WTC11 (cell line): ENCODE measurements around the gene SHISAL1. TPM values are rescaled to one million over a fixed set of nuclear protein-coding genes. Genes with fewer than 3 reads are reported as not detected.

ENCODE experiments used
- ATAC-seq: fragments of 200-7000 bp; cut with Tn5 transposase; 2 replicates; pipeline ENCODE4 v1.10.0; 2021; ENCODE audit warnings: mild to moderate bottlenecking, moderate library complexity
- CTCF ChIA-PET: fragments of 300-600 bp; sonication (Branson Sonifier 250); formaldehyde crosslinking; loops from one replicate; lab custom pipeline; 2021; ENCODE audit warnings: antibody characterized with exemption; lab: Charles Lee
- POLR2A ChIA-PET: fragments of 350-600 bp; sonication (Branson Sonifier 250); formaldehyde crosslinking; loops from one replicate; lab custom pipeline; 2021; ENCODE audit warnings: antibody characterized with exemption; lab: Charles Lee
- DNase-seq: peaks from one replicate; pipeline ENCODE4 v3.0.0; 2021; ENCODE audit warnings: low spot score
- H3K27ac Mint-ChIP-seq: 2 replicates; pipeline ENCODE4 v1.8.0; 2021; ENCODE audit warnings: mixed read lengths
- H3K27me3 Mint-ChIP-seq: 2 replicates; pipeline ENCODE4 v1.8.0; 2021; ENCODE audit warnings: low read depth, mild to moderate bottlenecking, moderate library complexity, mixed read lengths
- H3K36me3 Mint-ChIP-seq: 2 replicates; pipeline ENCODE4 v1.8.0; 2021; ENCODE audit warnings: mixed read lengths
- H3K4me1 Mint-ChIP-seq: 2 replicates; pipeline ENCODE4 v1.8.0; 2022; ENCODE audit warnings: mixed read lengths
- H3K4me3 Mint-ChIP-seq: 2 replicates; pipeline ENCODE4 v1.8.0; 2021; ENCODE audit warnings: mild to moderate bottlenecking, moderate library complexity, mixed read lengths
- H3K9me3 Mint-ChIP-seq: 2 replicates; pipeline ENCODE4 v1.8.0; 2021; ENCODE audit warnings: mixed read lengths
- AFF4 ChIP-seq: sonication (generic); formaldehyde crosslinking; IDR thresholded peaks from 2 replicates; pipeline ENCODE4 v1.8.1; 2023; ENCODE audit warnings: mild to moderate bottlenecking, missing genetic modification reagents, borderline replicate concordance
- ARID4B ChIP-seq: sonication (generic); formaldehyde crosslinking; IDR thresholded peaks from 2 replicates; pipeline ENCODE4 v1.8.0; 2023; ENCODE audit warnings: missing genetic modification reagents, mild to moderate bottlenecking, borderline replicate concordance
- ATF1 ChIP-seq: sonication (generic); formaldehyde crosslinking; IDR thresholded peaks from 2 replicates; pipeline ENCODE4 v1.8.1; 2023; ENCODE audit warnings: mild to moderate bottlenecking, moderate library complexity, missing genetic modification reagents
- ATF6 ChIP-seq: sonication (generic); formaldehyde crosslinking; IDR thresholded peaks from 2 replicates; pipeline ENCODE4 v1.8.1; 2023; ENCODE audit warnings: mild to moderate bottlenecking, missing genetic modification reagents
- CREM ChIP-seq: sonication (generic); formaldehyde crosslinking; IDR thresholded peaks from 2 replicates; pipeline ENCODE4 v1.8.1; 2022; ENCODE audit warnings: mild to moderate bottlenecking, missing genetic modification reagents, moderate library complexity
- EMX1 ChIP-seq: fragments of 250-450 bp; sonication (Bioruptor Pico); IDR thresholded peaks from 2 replicates; pipeline ENCODE4 v1.8.0; 2021; ENCODE audit warnings: mild to moderate bottlenecking
- ERG ChIP-seq: fragments of 250-450 bp; sonication (Bioruptor Pico); IDR thresholded peaks from 2 replicates; pipeline ENCODE4 v1.8.0; 2021; ENCODE audit warnings: mild to moderate bottlenecking
- GABPB1 ChIP-seq: sonication (generic); formaldehyde crosslinking; IDR thresholded peaks from 2 replicates; pipeline ENCODE4 v1.8.1; 2023; ENCODE audit warnings: mild to moderate bottlenecking, missing genetic modification reagents
- IRF2 ChIP-seq: sonication (generic); formaldehyde crosslinking; IDR thresholded peaks from 2 replicates; pipeline ENCODE4 v1.8.0; 2022; ENCODE audit warnings: low read depth, missing genetic modification reagents, borderline replicate concordance
- MXD4 ChIP-seq: fragments of 250-450 bp; sonication (Bioruptor Pico); IDR thresholded peaks from 2 replicates; pipeline ENCODE4 v1.8.0; 2021; ENCODE audit warnings: mild to moderate bottlenecking, moderate library complexity, borderline replicate concordance
- RELA ChIP-seq: sonication (generic); formaldehyde crosslinking; IDR thresholded peaks from 2 replicates; pipeline ENCODE4 v1.8.1; 2022; ENCODE audit warnings: missing genetic modification reagents, mild to moderate bottlenecking, borderline replicate concordance
- SMAD4 ChIP-seq: sonication (generic); formaldehyde crosslinking; IDR thresholded peaks from 2 replicates; pipeline ENCODE4 v1.8.0; 2022; ENCODE audit warnings: mild to moderate bottlenecking, missing genetic modification reagents
- STAT6 ChIP-seq: sonication (generic); formaldehyde crosslinking; conservative IDR thresholded peaks from 2 replicates; pipeline ENCODE4 v1.8.1; 2023; ENCODE audit warnings: mild to moderate bottlenecking, low read depth, missing genetic modification reagents, moderate library complexity
- TEAD4 ChIP-seq: sonication (generic); formaldehyde crosslinking; IDR thresholded peaks from 2 replicates; pipeline ENCODE4 v1.8.0; 2022; ENCODE audit warnings: mild to moderate bottlenecking, missing genetic modification reagents
- ZNF121 ChIP-seq: sonication (generic); formaldehyde crosslinking; IDR thresholded peaks from 2 replicates; pipeline ENCODE4 v1.8.0; 2023; ENCODE audit warnings: missing genetic modification reagents
- ZNF219 ChIP-seq: sonication (generic); formaldehyde crosslinking; IDR thresholded peaks from 2 replicates; pipeline ENCODE4 v1.8.0; 2023; ENCODE audit warnings: missing genetic modification reagents, mild to moderate bottlenecking, borderline replicate concordance
- ZNF396 ChIP-seq: fragments of 250-450 bp; sonication (Bioruptor Pico); IDR thresholded peaks from 2 replicates; pipeline ENCODE4 v1.8.0; 2021; ENCODE audit warnings: mild to moderate bottlenecking, moderate library complexity, borderline replicate concordance
- ZNF671 ChIP-seq: fragments of 250-450 bp; sonication (Bioruptor Pico); IDR thresholded peaks from 2 replicates; pipeline ENCODE4 v1.8.0; 2021; ENCODE audit warnings: mild to moderate bottlenecking
- total RNA-seq: library from RNA; stranded (reverse); gene quantifications from 3 replicates; pipeline ENCODE4 v1.2.3, GENCODE V29; 2021

The SHISAL1 gene
- total RNA-seq, 1 experiment from 2014 or later: 2.7 TPM

- TF ChIP-seq MXD4 (CRISPR knock-in tag) (no peak), EMX1 (no peak), IRF2 (no peak), ZNF121 (CRISPR knock-in tag) (no peak), ATF1 (no peak)
These were observed 20.9 kb downstream of the SHISAL1 start (continued) for GRCh38 chr22:44291674-44292360.

GRCh38 chr22:44291265-44291664 is 21.5 kb downstream of the SHISAL1 start:
- TF ChIP-seq EMX1 (no peak), ZNF396 (no peak), ARID4B (CRISPR knock-in tag) (no peak), ZNF219 (CRISPR knock-in tag) (no peak), AFF4 (CRISPR knock-in tag) (no peak)
- Mint-ChIP-seq H3K27me3 (no peaks in the 10 kb centered on the region), H3K4me3 (no peak overlapping the region), H3K9me3 (peaks cover 20% of the 10 kb centered on the region), H3K36me3 (peaks cover 13% of the 10 kb centered on the region), H3K27ac (no peak overlapping the region), H3K4me1 (peaks cover 39% of the 10 kb centered on the region)
- CTCF ChIA-PET: no interaction called here
- no peak for ATAC-seq
- POLR2A ChIA-PET: no interaction called here
- DNase-seq: no peak

GRCh38 chr22:44289414-44290171 is 23.2 kb downstream of the SHISAL1 start:
- H3K36me3 Mint-ChIP-seq: peaks cover 8% of the 10 kb centered on the region
- CTCF ChIA-PET: interaction anchor here (1.1 to 1.7 kb wide), 3 partner anchors 12 to 296 kb away, joined by 4 to 7 read pairs (median 6); no protein-coding TSS in a partner anchor
- ATAC-seq (peak; percentile 12; the same call in 1 of the 2 replicates), DNase-seq (no peak)
- H3K27me3 Mint-ChIP-seq: no peaks in the 10 kb centered on the region
- H3K4me1 Mint-ChIP-seq: peaks cover 43% of the 10 kb centered on the region
- no peak overlapping the region for H3K4me3 Mint-ChIP-seq
- H3K9me3 Mint-ChIP-seq: peaks cover 9% of the 10 kb centered on the region
- H3K27ac Mint-ChIP-seq: peak overlapping the region; percentile 73
- POLR2A ChIA-PET: no interaction called here
- no peak for TF ChIP-seq CREM
- TF ChIP-seq RELA (CRISPR knock-in tag): no peak
- no peak for TF ChIP-seq ZNF671 (CRISPR knock-in tag)
- no peak for TF ChIP-seq ERG (CRISPR knock-in tag)
- no peak for TF ChIP-seq GABPB1 (CRISPR knock-in tag)
- TF ChIP-seq STAT6 (CRISPR knock-in tag): no peak
- TF ChIP-seq TEAD4: no peak
- TF ChIP-seq ATF6 (CRISPR knock-in tag): no peak
- TF ChIP-seq SMAD4 (CRISPR knock-in tag): no peak
